RWPE1 (cell line): Measurements from ENCODE around the gene BACH2.

Experiments used
- CTCF ChIA-PET: fragments of 350-600 bp; sonication (Branson Sonifier 250); formaldehyde crosslinking; extraction: SDS; loops from one replicate; lab custom pipeline; 2021; lab: Yijun Ruan, JAX
- POLR2A ChIA-PET: fragments of 400-600 bp; formaldehyde crosslinking; extraction: SDS; loops from one replicate; lab custom pipeline; 2020; ENCODE audit warnings: antibody characterized with exemption; ENCODE audit not compliant: low non-redundant PET; lab: Yijun Ruan, JAX
- DNase-seq: peaks from one replicate; pipeline ENCODE4 v3.0.0; 2012; ENCODE audit warnings: low spot score
- H3K27ac ChIP-seq: fragments of 450-650 bp; 2 replicates; pipeline ENCODE4 v1.5.1; 2017
- TF ChIP-seq, protein P1 (sequence below): fragments of 450-650 bp; conservative IDR thresholded peaks from 2 replicates; pipeline ENCODE4 v1.5.1; 2017; ENCODE audit warnings: low read depth, mild to moderate bottlenecking

Gene BACH2

DNA sequence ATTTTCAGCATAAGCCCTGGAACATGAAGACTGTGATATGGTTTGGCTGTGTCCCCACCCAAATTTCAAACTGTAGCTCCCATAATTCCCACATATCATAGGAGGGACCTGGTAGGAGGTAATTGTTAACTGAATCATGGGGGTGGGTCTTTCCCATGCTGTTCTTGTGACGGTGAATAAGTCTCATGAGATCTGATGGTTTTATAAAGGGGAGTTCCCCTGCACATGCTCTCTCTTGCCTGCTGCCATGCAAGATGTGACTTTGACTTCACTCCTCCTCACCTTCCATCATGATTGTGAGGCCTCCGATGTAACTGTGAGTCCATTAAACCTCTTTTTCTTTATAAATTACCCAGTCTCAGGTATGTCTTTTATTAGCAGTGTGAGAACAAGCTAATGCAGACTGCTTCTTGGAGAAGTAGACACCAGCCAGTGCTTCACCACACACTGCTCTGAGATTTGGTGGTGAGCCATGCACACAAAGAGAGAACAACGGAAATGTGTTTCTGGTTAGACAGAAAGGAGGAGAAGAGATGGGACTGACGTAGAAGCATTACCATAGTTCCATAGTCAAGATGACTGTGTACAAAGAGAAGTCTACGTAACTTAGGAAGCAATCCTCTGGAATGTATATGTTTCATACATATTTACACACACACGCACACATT, 97.8 kb downstream of the BACH2 start:
- POLR2A ChIA-PET, result no interaction called here
- no peak for DNase-seq
- TF ChIP-seq, protein P1, sequence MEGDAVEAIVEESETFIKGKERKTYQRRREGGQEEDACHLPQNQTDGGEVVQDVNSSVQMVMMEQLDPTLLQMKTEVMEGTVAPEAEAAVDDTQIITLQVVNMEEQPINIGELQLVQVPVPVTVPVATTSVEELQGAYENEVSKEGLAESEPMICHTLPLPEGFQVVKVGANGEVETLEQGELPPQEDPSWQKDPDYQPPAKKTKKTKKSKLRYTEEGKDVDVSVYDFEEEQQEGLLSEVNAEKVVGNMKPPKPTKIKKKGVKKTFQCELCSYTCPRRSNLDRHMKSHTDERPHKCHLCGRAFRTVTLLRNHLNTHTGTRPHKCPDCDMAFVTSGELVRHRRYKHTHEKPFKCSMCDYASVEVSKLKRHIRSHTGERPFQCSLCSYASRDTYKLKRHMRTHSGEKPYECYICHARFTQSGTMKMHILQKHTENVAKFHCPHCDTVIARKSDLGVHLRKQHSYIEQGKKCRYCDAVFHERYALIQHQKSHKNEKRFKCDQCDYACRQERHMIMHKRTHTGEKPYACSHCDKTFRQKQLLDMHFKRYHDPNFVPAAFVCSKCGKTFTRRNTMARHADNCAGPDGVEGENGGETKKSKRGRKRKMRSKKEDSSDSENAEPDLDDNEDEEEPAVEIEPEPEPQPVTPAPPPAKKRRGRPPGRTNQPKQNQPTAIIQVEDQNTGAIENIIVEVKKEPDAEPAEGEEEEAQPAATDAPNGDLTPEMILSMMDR, result no peak
- CTCF ChIA-PET, result no interaction called here
- H3K27ac ChIP-seq, result no peak overlapping the region

GRCh38 chr6:90197854-90198496, 98.7 kb downstream of the BACH2 start:
- POLR2A ChIA-PET, result no interaction called here
- TF ChIP-seq, protein P1, result no peak
- H3K27ac ChIP-seq, result no peak overlapping the region
- DNase-seq, result no peak
- CTCF ChIA-PET, result no interaction called here

DNA sequence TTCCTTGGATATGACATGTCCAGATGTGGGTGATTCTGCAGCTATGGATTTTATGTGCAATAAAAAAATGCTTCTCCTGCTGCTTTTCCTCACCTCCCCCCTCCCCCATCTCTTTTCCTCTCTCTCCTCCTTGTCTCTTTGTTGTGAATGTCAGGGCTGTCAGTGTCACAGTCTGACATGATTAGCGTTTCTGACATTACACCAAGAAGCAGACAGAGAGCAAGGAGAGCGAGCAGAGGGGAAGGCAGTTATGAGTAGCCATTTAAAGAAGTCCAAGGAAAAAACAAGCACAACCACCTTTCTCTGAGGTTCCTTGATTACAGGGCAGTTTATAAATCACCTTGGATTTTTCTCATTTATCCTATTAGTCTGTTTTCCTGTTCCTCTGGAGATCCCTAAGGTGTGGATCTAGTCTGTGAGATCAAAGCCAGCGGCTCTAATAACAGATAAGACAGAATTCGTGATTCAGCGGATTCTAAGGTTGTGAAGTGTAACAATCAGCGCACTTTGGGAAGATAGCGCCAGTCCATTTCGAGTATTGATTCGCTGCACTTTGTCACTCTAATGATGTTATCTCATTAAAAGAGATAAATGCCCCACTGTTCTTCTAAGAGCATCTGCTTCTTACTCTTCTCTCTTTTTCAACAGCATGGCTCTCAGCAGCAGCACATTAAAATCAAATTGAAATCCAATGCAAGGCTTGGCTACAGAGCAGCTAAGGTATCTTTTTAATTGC, 101.4 kb downstream of the BACH2 start:
- no peak overlapping the region for H3K27ac ChIP-seq
- POLR2A ChIA-PET, result no interaction called here
- CTCF ChIA-PET, result interaction anchor here (1.0 kb wide), 1 partner anchor 26 kb away, joined by 3 read pairs; no protein-coding TSS in a partner anchor
- DNase-seq, result no peak
- TF ChIP-seq, protein P1, result no peak

GRCh38 chr6:90194371-90194841, 102.2 kb downstream of the BACH2 start:
- TF ChIP-seq, protein P1, result no peak
- ChIA-PET POLR2A (no interaction called here), CTCF (interaction anchor here (0.6 to 0.9 kb wide), 2 partner anchors 10 to 282 kb away, joined by 3 read pairs; no protein-coding TSS in a partner anchor)
- H3K27ac ChIP-seq, result no peak overlapping the region
- no peak for DNase-seq

- no peak for DNase-seq
- TF ChIP-seq, protein P1, result no peak
- CTCF ChIA-PET, result no interaction called here
- POLR2A ChIA-PET, result no interaction called here
- no peak overlapping the region for H3K27ac ChIP-seq
These were observed 103.3 kb downstream of the BACH2 start for GRCh38 chr6:90193359-90193758.

DNA sequence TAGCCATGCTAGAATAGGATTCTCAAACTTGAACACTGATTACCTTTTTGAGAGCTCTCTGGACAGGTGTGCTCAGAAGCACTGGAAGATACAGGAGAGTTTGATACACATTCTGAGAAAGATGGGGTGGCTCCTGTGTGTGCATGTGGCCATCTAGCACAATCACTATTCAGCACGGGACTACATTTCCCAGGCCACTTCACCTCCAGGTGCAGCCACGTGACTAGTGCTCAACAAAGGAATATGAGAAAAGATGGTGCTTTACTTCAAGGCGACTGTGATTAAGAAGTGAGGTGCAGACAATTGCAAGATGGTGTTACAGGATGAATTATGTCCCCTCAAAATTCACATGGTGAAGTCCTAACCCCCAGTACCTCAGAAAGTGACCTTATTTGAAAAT, 103.8 kb downstream of the BACH2 start:
- CTCF ChIA-PET, result interaction anchor here (0.6 kb wide), 1 partner anchor 146 kb away, joined by 5 read pairs; no protein-coding TSS in a partner anchor
- no peak overlapping the region for H3K27ac ChIP-seq
- POLR2A ChIA-PET, result no interaction called here
- DNase-seq, result no peak
- TF ChIP-seq, protein P1, result no peak
